HG02678 (cell line): ENCODE results near the gene MYH7.
"Not testable (repeated sequence)": the region's sequence is repeated elsewhere in the genome, so short reads cannot be mapped to it uniquely, and the experiment has no call there.

Experiments used
- ATAC-seq: cut with Tn5 transposase; IDR thresholded peaks from one replicate; pipeline ENCODE4 v1.9.1; 2021; ENCODE audit warnings: mild to moderate bottlenecking, moderate library complexity; ENCODE audit not compliant: unreplicated experiment

The MYH7 gene

DNA sequence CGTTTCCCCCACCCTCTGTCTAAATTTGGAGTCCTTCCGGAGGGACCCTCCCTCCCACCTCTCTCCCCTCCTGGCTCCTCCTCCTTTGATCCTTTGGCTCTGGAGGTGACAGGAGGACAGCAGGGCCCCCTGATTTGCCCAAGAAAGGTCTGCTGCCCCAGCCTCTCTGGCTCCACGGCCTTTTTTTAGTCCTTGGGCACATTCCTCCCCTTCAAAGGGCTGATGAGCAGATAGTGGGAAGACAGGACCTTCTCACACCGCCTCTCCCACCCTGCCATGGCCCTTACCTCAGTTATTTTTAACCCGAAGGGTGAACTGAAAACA lies 27.2 kb downstream of the MYH7 start:
- ATAC-seq = no peak

DNA sequence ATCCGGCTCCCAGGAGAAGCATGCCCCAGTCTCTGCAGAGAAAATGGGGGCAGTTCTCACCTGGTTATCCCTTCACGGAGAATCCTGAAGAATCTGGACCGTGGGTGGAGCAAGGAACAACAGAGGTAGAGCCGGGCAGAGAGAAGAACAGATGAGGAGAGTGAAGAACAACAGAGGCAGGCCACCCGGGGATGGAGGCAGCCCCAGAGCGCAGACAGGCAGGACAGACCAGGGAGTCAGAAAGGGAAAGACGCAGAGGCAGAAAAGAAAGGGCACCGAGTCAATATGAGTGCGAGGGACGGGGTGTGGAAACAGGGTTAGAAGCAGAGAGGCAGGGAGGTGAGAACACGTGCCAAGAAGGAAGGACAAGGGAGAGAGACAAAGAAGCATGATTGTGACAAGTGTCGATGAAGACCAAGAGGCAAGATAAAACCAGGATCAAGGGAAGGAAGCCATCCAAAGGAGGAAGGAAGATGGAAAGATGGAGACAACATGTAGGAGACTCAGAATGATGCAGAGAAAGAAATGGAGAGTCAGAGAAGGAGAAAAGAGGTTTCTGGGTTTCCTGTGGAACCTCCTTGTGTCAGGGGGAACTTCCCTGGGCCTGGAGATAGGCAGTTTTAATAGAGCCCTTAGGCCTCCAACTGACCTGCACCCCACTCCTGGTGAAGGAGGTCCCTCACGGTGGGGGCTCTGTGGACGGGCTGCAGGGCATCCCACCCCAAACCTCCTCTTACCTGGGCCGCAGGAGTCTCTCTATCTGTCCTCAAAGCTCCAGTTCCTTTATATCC lies 27.7 kb downstream of the MYH7 start, which contains the start of gene MYH6:
Gene MYH6, minus strand, starts transcription at position 758 of the 791 bp plus-strand sequence. CDS start 1,050 bp downstream, outside the sequence.
- no peak for ATAC-seq

DNA sequence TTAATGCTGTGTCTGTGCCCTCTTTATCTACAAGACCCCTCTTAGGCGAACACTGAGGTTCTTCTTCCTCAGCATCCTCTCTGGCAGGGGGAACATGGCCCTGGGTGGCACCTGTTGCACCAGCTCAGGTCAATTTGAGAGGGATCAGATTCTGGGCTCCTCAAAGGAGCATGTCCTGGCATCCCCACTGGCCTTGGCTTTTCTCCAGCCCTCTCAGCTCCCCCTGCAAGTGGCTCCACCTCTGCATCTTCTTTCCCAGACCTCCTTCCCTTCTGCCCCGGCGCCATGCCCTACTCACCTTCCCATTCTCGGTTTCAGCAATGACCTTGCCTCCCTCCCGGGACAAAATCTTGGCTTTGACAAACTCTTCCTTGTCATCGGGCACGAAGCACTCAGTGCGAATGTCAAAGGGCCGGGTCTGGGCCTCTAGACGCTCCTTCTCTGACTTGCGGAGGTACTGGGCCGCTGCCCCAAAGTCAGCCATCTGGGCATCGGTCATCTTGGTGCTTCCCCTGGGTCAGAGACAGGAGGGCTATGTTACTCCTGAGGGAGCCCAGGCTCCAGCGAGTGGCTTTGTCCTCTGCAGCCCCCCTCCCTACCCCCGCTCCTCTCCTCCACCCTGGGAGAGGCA lies 28.6 kb downstream of the MYH7 start:
- ATAC-seq = no peak

DNA sequence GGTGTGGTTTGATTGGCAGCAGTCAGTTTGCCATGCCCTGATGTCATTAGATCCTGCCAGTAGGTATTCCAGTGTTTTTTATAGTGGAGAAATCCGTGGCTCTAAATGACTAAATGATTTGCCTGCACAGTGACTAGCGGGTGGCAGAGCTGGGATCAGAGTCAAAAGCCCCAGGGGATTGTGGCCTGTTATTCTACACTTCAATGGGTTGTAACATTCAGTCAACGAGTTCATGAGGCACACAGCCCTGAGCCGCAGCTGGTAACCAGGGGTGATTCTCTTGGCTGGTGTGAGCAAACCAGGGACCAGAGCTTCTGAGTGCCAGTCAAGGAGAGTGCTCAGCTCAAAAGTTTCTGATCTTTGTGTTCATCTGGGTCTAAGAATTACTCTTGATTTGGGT lies 29.2 kb downstream of the MYH7 start:
- no peak for ATAC-seq

DNA sequence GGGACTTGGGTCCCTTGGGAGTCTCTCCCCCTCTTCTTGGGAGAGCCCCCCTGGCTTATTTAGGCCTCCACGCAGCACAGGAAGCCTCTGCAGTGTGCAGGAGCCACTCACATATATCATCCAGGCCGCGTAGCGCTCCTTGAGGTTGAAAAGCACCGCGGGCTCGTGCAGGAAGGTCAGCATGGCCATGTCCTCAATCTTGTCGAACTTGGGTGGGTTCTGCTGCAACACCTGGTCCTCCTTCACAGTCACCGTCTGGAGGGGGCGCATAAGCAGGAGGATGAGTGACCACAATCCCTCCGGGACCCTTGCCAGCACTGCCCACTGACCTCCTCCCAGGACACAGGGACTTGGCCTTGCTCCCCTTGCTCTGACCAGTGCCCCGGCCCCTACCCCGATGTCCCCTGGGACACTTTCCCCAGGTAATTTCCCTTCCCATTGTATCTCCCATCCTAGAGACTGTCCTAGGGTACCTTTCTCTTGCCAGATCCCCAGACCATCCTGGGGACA lies 29.9 kb downstream of the MYH7 start:
- no peak for ATAC-seq

DNA sequence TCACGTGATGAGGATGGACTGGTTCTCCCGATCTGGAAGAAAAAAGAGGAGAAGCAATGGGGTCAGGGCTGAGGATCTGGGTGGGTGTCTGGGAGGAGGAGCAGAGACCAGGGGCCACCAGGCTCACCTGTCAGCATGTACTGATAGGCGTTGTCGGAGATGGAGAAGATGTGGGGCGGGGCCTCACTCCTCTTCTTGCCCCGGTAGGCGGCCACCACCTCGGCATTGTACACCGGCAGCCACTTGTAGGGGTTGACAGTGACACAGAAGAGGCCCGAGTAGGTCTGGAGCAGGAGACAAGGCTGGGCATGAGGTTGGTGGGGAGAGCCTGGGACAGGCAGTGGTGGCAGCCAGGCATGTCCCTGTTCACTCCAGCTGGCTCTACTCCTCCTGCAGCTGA lies 30.4 kb downstream of the MYH7 start:
- ATAC-seq = no peak

DNA sequence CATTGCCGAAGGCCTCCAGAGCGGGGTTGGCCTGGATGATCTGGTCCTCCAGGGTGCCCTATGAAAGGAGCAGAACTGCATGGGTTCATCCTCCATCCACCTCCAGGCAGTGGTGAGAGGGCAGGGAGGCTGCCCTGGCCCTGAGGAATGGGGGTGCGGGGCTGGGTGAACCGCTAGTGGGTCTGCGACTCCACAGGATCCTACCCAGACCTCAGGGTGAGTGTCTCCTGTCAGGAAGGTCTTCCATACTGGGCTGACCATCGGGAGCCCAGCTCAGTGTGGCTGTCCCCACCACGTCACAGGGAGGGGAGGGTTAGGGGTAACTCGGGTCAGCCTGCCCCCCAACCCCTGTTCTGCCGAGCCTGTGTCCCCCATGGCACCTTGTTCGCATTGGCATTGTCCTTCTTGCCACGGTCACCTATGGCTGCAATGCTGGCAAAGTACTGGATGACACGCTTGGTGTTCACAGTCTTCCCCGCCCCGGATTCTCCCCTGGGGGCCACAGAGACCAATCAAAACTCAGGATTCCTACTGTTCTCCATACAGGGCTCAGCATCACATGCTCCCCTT lies 31.0 kb downstream of the MYH7 start:
- ATAC-seq = no peak

DNA sequence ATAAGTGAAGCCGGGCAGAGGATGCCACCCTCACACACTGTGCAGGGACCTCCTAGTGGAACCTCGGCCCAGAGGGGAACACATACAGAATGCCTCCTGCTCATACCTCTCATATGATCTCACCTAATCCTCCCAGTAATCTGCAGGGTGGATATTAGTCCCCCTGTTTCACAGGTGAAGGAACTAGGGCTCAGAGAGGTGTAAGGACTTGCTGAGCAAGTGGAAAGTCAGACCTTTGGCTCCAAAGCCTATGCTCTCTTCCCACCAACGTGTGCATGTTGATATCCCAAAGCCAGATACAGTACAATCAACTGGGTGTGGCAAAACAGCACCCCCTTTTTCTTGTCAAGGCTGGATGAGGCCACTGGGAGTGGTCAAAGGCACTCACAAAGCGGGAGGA lies 31.6 kb downstream of the MYH7 start:
- no peak for ATAC-seq

DNA sequence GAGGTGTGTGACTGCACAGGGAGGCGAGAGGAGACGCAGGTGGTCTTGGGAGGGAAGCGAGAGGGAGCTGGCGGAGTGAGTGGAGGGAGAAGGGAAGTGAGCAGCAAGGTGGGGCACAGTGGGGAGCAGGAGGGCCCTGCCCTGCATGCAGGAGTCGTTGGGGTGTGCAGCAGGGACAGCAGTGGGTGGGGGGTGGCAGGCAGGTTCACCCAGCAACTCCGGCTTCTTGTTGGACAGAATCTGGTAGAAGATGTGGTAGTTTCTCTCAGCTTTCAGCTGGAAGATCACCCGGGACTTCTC lies 32.4 kb downstream of the MYH7 start:
- ATAC-seq = no peak

DNA sequence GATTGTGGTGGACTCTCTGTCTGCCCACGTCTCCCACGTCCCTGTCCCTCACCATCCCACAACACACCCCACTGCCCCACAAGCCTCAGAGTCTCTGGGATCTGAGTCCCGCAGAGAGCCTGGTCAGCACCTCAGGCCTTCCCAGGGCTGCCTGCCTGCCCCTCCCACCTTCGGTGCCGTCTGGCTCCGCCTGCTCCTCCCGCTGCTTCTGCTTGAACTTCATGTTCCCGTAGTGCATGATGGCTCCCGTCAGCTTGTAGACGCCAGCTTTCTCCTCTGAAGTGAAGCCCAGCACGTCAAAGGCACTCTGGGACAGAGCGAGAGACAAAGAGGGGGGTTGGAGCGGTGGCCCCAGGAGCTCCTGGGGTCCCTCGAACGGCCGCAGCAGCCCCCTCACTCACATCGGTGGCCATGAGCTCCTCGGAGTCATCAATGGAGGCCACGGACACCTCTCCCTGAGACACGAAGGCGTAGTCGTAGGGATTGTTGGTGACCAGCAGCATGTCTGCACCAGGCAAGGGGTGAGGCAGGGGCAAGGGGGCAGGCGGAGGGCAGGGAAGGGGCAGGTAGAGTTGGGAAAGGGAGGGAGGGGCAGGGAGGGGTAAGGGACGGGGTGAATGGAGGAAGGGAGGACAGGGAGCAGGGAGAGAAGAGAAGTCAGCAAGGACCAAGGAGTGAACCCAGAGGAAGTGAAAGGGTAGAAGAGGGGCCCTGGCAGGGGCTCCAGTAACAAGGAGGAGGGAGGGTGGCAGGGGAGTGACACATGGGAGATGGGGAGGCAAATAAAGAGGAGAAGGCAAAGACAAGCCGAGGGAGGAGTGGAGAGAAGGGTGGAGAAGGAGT lies 32.9 kb downstream of the MYH7 start:
- no peak for ATAC-seq

DNA sequence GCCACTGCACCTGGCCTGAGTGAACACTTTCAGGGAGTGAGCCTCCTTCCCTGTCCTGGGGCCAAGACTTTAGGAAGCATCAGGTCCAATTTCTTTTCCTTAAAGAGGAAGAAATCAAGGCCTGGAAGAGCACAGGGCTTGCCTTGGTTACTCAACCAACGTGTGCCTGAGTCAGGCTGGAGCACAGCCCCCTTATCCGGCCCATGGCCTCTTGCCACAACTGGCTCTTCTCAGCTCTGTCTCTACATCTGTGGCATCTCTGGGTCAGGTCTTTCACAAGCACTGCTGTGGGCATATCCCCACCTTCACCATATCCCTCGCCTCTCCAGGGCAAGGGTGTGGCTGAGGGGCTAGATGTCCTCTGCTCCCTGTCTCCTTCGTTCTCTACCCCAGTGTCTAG lies 34.2 kb downstream of the MYH7 start:
- no peak for ATAC-seq

DNA sequence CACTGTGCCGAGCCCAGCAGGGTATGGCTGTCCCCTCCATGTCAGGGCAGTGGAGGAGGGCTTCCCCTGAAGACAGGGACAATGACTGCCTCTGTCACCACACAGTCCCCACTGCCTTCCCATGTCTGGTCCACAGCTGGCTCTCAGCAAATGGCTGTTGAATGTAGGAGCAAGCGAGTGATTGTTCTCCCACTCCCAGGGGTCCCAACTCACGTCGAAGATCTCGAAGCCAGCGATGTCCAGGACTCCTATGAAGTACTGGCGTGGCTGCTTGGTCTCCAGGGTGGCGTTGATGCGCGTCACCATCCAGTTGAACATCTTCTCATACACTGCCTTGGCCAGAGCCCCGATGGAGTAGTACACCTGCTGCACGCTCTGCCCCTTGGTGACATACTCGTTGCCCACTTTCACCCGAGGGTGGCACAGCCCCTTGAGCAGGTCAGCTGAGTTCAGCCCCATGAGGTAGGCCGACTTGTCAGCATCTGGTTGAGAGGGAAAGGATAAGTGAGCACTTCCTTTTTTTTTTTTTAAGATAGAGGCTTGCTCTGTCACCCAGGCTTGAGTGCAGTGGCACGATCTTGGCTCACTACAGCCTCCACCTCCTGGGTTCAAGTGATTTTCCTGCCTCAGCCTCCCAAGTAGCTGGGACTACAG lies 34.8 kb downstream of the MYH7 start:
- not testable (repeated sequence) for ATAC-seq

DNA sequence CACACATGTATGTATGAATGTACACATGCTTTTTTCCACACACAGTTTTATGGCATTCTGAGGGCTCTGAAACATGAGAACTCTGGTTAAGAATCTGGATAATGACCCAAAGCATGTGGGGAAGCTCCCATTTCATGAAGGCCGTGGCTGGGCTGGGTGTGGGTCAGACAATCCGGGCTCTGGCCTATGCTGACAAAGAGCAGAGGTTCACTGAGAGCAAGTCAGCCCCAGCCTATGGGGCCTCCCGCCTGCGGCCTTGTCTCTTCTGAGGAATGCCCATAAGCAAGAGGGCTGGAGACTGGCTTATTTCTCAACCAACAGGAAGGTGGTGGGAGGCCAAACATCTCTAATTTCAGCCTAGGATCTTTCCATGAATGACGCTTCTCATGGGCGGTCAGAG lies 35.9 kb downstream of the MYH7 start:
- ATAC-seq = no peak

DNA sequence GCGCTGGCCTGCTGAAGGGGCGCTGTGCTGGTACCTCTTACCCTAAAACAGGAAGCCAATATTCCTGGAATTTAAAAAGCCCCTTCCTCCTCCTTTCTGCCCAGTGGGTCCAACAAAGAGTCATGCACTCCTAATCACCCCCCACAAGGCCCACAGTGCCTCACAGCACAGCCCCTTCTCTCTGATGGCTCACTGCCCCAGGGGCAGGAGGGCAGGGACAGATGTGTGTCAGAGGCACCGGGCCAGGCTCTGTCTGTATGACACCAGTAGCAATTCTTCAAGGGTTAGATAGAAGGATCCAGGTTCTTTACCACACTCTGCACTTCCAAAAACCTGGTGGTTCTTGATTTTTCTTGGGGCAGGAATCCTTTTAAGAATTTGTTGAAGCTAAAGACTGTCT lies 36.3 kb downstream of the MYH7 start:
- ATAC-seq = no peak

DNA sequence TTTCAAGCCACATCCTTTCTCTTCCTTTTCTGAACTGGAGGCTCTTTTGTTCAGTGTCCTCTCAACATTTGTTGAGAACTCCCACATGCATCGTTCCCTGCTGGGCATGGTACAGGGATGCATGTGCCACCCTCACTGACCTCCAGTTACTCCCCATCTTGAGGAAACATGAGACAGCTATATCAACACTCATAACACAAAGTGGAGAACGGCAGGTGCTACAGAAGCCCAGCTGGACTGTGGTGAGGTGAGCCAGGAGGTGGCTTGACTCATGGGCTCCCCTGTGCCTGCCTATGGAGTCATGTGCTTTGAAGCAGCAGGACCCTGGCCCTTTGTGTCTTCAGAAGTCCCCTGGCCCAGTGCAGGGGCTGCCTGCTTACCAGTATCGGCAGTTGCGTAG lies 37.1 kb downstream of the MYH7 start:
- ATAC-seq = no peak

DNA sequence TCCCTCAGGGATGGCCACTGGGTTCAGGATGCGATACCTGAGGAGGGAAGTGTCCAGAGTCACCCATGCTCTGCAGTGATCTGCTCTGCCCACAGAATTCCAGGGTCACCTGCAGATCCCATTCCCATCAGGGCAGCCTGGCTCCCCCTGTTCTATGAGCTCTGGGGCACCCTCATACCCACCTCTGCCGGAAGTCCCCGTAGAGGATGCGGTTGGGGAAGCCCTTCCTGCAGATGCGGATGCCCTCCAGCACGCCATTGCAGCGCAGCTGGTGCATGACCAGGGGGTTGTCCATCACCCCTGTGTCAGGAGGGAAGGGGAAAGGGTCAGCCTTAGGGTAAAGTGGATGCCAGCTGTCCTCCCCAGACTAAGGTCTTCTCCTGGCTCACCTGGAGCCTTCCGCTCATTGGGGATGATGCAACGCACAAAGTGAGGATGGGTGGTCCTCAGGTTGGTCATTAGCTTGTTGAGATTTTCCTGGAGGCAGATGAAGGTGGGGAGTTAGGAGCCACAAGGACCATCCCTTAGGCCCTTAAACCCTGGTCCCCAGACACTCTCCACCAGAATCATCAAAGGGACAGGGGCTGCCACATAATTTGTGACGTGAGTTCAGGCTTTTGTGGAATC lies 38.6 kb downstream of the MYH7 start:
- ATAC-seq = no peak

DNA sequence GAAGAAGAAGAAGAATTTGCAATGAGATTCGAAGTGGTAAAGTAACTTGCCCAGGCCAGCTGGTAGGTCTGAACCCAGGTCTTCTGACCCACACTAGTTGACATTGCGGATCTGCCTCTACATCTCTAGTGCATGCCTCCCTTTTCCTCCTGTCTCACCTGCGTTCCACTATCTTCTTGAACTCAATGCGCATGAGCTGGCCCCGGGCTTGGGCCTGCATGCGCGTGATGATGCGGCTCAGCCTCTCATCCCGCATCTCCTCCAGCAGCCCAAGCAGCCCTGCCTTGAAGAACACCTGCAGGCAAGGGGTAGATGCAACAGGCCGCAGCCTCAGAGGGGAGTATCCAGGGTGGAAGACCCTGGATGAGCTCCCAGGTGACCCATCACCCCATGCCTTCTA lies 39.3 kb downstream of the MYH7 start:
- no peak for ATAC-seq

DNA sequence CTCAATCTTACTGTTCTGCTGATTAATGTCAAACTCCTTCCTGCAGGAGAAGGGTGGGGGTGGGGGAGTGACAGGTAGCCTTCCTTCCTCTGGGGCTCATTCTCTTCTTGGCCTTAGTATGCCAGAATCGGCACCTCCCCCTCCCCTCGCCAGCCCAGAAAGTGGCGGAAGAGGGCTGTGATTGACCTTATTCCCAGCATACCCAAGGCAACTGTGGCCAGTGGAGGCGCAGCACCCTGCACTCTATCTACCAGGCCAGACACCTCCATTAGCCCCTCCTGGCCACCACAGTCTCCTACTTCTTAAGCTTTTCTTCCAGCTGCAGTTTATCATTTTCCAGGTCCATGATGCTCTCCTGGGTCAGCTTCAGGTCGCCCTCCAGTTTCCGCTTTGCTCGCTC lies 42.8 kb downstream of the MYH7 start:
- no peak for ATAC-seq

DNA sequence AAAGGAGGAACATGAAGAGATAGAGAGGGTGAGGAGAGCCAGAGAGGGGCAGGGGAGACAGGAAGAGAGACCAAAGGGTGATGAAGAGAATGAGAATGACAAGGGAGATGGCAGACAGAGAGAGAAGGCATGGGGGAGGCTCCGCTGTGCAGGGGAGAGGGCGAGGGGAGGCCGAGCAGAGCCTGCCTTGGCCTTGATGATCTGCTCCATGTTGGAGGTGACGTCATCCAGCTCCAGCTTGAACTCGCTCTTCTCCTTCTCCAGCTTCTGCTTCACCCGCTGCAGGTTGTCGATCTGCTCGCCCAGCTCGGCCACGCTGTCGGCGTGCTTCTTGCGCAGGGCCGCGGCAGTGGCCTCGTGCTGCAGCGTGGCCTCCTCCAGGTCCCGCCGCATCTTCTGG lies 45.6 kb downstream of the MYH7 start:
- ATAC-seq = not testable (repeated sequence)

DNA sequence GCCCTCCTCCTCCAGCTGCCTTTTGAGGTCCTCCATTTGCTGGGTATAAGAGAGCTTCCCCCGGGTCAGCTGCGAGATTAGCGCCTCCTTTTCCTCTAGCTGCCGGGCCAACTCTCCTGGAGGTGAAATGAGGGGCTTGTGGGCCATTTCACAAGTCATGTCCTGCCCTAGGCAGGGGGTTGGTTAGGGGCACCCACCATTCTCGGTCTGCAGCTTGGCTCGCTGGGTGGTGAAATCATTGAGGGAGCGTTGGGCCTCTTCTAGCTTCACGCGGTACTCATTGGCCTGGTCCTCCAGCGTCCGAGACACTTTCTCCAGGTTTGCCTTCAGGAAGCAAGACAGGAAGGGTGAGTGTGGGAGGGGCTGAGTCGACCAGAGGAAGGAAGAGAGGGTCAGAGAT lies 46.1 kb downstream of the MYH7 start:
- no peak for ATAC-seq

DNA sequence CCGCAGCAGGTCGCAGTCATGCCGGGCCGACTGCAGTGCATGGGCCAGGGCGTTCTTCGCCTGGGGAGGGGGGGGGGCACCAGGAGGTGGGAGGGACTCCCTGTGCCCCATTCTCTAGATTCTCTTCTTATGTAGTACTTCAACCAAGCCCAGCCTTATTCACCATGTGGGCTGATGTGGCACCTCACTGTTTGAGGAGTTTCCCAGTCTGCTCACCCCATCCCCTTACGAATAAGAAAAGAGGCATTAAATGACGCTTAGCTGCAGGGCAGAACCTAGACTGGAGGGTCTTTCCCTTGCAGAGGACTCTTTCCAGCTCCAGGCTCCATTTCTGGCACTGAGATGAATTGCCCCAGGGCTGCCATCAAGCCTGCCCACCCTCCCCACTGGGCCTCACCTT lies 46.5 kb downstream of the MYH7 start:
- no peak for ATAC-seq
